Dermis lymphatic vessel endothelial cell (primary cell): Measurements from ENCODE around the gene NAIP. TPM values are rescaled to one million over a fixed set of nuclear protein-coding genes. Genes with fewer than 3 reads are reported as not detected.

ENCODE experiments used
- total RNA-seq: library from RNA; depleted of rRNA; stranded (reverse); fragments of >200 nt; gene quantifications from 2 replicates; pipeline ENCODE4 v1.2.1, GENCODE V29; 2014

The NAIP gene, protein sequence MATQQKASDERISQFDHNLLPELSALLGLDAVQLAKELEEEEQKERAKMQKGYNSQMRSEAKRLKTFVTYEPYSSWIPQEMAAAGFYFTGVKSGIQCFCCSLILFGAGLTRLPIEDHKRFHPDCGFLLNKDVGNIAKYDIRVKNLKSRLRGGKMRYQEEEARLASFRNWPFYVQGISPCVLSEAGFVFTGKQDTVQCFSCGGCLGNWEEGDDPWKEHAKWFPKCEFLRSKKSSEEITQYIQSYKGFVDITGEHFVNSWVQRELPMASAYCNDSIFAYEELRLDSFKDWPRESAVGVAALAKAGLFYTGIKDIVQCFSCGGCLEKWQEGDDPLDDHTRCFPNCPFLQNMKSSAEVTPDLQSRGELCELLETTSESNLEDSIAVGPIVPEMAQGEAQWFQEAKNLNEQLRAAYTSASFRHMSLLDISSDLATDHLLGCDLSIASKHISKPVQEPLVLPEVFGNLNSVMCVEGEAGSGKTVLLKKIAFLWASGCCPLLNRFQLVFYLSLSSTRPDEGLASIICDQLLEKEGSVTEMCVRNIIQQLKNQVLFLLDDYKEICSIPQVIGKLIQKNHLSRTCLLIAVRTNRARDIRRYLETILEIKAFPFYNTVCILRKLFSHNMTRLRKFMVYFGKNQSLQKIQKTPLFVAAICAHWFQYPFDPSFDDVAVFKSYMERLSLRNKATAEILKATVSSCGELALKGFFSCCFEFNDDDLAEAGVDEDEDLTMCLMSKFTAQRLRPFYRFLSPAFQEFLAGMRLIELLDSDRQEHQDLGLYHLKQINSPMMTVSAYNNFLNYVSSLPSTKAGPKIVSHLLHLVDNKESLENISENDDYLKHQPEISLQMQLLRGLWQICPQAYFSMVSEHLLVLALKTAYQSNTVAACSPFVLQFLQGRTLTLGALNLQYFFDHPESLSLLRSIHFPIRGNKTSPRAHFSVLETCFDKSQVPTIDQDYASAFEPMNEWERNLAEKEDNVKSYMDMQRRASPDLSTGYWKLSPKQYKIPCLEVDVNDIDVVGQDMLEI (N-terminal part only)
- 1.7 and 3.3 TPM in 2 replicates for total RNA-seq

DNA sequence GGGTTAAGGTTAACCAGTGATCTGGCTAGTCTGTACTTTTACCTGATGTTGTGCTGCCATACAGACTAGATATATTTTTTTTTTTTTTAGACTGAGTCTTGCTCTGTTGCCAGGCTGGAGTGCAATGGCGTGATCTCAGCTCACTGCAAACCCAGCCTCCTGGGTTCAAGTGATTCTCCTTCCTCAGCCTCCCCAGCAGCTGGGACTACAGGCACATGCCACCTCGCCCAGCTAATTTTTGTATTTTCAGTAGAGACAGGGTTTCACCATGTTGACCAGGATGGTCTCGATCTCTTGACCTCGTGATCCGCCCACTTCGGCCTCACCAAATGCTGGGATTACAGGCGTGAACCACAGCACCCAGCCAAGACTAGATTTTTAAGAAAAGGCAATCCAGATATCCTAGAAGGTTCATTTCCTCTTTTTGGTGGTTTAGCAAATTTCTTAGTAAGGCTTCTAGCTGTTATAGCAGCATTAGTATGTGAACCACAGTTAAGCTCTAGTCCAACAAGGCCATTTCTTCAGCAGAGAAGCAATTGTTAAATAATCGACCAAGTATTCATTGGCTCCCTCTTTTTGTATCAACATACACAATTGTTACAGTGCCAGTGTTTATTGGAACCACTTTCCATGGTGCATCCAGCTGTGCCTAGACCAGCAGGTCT is at the start of gene NAIP:
TSS of gene NAIP (minus strand) at position 51 of the 665 bp plus-strand sequence. CDS start 12,424 bp downstream, outside the sequence.

DNA sequence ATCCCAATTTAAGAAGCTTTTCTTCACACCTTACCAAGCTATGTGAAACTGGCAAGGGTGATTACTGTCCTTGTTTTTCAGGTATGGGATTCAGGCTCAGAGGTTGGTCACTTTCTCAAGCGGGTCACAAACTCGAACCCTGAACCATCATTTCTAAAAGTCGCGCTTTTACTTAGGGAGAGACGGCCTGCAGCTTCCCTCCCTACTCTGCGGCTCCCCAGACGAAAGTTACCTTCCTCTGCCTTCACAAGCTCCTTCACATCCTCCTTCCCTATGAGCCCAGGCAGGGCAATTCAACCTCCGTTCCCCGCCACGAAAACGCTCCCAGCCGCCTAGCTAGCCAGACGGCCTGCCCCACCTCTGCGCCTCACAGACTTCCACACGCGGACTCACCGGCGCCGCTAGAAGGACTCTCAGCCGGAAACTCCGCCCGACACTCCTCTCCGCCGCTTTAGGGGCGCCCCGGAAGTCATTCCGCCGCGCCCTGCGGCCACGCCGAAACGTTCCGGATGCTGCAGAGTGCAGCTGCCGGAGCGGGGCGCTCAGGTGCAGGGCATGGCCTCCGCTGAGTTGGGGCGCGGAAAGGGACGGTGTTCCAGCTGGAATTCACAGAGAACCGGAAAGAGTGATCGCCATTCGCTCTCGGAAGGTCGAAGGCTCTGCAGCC is 42.3 kb upstream of the NAIP start, which contains the start of gene GTF2H2:
TSS of gene GTF2H2 (minus strand) at position 415 of the 667 bp plus-strand sequence. CDS start 4,913 bp downstream, outside the sequence.

Other genes starting within 250 kb of the NAIP start
- gene SERF1A, start 124.7 kb downstream of the NAIP start, total RNA-seq: 4.6 and 4.9 TPM in 2 replicates
- 16.5 and 32.9 TPM in 2 replicates for gene SMN1, start 100.3 kb downstream of the NAIP start, total RNA-seq
- gene GTF2H2, start 42.3 kb upstream of the NAIP start, total RNA-seq: 6.4 and 8.6 TPM in 2 replicates